IPS-18c (cell line): ENCODE data around the gene CD1D.
"Not testable (repeated sequence)": the region's sequence is repeated elsewhere in the genome, so short reads cannot be mapped to it uniquely, and the experiment has no call there.

Source experiments
- H3K4me3 ChIP-seq: 2 replicates; pipeline ENCODE4 v1.7.0; 2013; ENCODE audit warnings: low read depth, mild to moderate bottlenecking, low read length, moderate library complexity; ENCODE audit not compliant: insufficient read depth
- H3K9me3 ChIP-seq: one replicate; pipeline ENCODE4 v1.6.1; 2013; ENCODE audit warnings: mild to moderate bottlenecking, low read length, moderate library complexity; ENCODE audit not compliant: control insufficient read depth, insufficient read depth

CD1D gene

DNA sequence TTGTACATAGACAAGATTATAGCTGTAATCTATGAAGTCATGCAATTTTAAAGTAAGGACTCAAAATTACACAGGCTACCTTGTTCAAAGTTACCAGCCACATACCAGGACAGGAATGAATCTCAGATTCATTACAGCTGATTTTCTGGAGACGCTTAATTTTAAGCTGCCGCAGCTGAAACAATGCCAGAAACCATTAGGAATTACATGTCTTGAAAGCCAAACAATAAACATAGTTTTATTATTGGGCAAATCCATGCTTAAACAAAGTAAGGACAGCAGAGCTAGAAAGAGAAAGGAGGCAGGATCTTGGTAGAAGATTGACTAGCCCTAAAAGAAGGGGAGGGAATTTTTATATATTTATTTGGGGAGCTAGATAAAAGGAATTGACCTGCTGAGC lies 19.2 kb upstream of the CD1D start:
- Histone ChIP-seq H3K9me3 (no peaks in the 10 kb centered on the region), H3K4me3 (no peak overlapping the region)

DNA sequence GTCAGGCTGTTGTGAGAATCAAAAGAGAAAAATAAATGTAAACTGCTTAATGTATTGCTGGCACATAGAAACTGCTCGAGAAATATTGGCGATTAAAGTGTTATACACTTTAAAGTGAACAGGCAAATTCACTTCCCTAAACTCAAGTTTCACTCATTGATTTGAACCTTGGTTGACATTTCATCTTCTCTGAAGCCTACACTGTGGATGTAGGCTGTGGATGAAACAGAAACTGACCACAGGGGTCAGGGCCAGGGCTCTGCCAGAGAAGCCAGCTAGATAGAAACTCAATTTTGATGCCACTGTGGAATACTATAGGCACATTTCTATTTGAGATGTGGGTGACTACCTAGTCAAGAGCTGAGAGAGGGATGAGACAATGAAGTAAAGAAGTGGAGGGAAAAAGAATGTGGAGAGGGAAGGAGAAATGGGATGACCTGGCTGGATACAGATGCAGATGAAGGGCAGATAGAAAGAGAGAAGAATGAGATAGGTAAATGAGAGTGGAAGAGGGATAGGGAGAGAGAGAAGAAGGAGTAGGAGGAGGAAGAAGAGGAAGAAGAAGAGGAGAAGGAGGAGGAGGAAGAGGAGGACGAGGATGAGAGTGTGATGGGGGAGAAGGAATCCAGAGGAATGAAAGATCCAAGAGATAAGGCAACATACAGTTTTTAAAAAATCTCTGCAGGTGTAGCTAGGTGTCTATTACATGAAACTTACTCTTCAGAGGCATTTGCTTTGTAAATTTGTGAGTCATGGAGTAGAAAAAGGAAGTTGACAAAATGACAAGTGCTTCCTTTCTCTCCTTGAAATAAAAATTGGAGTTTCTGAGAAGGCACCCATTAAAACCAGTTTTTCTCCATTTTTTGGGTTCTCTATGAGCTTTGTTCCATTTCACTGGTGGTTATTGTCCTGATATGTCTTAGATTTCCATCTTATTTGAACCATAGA lies 17.4 kb upstream of the CD1D start:
- H3K4me3 ChIP-seq: no peak overlapping the region
- no peaks in the 10 kb centered on the region for H3K9me3 ChIP-seq

DNA sequence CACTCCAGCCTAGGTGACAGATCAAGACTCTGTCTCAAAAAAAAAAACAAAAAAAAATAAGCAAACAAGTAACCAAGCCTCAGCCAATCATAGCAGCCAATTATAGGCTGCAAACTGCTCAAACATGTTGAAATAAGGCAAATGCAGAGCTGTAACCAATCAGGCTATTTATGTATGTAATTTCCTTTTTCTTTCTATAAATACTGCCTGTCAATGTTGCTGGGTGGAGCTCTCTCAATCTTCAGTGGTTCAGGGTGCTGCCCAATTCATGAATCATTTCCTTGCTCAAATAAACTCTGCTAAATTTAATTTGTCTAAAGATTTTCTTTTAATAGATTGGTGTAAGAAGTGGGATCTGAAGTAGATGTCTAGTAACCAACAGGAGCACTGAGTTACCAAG lies 11.6 kb upstream of the CD1D start:
- H3K9me3 ChIP-seq: no peaks in the 10 kb centered on the region
- H3K4me3 ChIP-seq: no peak overlapping the region

DNA sequence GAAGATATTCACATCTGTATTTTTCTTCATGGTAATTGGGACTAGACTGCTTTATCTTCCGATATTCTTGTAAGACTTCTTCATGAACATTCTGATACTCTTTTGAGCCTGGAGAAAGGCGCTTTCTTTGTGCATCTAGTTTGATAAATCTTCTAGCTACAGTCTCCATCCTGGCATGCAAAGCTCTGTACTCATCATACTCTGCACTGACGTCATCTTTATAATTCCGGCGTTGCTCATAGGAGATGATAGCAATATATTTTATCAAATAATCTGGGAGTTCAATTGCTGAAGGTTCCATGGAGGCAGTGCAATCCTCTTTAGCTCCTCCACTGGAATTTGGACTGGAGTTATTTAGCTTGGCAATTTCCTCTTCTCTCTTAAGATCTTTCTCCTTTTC lies 4.8 kb upstream of the CD1D start:
- H3K9me3 ChIP-seq, H3K4me3 ChIP-seq: not testable (repeated sequence)

DNA sequence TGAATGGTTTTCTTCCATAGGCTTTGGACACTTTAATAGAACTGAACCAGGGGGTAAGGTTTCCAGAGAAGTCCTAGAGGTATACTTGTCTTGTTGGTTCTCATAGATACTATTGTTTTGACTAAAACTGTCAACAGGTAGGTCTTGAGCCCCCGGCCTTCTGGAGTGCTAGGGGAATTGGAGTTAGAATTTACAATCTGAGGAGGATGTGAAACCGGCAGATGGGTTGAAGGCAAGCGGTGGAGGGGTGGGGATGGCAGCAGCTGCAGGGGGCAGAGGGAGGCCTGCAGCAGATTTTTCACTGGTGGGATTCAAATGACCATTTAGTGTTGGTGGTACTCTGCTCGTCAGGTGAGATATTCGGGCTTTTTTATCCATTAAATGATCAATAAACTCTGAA lies 4.3 kb upstream of the CD1D start:
- Histone ChIP-seq H3K4me3 (no peak overlapping the region), H3K9me3 (no peaks in the 10 kb centered on the region)

DNA sequence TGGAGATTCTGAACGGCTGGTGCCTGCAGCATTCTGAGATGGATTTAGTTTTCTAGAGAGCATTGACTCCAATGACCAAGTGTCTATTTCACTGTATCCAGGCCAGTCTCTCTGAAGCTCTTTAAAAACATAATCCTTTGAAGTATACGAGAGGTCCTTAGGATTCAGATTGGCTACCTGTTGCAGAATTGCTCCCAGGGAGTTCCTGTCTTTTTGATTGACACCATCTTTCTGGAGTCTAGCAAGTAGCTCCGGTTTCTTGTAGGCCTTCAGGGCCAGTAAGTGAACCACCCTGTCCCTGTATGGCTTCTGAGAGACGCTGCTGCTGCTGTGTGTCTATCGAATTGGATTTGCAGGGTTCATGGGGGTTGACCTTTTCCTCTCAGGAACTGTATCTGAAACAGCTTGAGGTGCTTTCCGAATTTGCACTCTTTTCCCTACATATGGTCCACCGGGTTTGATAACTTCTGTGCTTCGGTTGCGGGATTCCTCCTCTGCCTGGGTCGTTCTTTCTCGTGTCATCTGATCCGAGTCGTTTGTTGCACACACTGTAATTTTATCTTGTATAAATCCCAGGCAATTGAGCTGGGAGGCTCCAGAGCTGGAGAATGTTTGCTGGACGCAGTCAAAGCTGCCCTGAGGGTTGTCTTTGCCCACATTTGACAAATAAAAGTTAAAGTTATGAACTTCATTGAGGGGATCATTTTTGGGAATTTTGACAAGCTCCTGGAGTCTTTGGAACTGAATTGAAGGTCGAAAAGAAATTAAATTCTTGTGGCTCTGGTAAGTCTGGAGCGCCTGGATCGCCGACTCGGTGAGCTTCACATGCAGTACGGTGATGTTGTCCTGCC lies 3.6 kb upstream of the CD1D start:
- H3K4me3 ChIP-seq: peak overlapping the region; percentile 49; the same call in 1 of the 2 replicates
- not testable (repeated sequence) for H3K9me3 ChIP-seq

DNA sequence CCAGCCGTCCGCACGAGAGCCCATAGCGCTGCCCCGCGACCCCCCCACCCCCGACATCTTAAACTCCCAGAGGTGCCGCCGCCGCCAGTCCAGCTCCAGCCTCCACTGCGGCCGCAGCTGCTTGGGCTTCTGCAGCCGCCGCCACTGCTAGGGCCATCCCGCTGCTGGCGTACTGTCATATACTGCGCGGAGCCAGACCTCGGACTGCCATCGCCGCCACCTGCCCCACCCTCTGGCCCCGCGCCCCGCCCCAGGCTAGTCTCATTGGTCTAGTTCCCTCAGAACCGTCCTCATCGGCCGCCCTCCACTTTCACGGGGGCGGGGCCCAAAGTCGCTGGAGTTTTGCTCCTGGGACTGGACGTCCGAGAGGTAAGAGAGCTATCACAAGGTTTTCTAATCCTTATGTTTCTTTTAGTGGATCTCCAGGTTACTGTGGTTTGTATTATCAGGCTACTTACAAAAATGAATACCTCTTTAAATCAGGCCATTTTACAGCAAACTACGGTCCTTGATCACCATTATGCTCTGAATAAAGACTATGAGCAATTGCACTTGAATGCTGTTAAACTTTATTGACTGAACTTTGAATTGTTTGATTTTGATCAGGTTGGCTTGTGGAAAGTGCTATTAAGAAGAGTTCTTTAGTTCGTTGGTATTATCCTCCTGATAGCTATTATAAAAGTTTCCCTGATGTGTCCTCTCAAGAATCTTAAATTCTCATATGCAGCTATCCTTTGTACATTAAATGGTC lies 2.8 kb upstream of the CD1D start:
- peak overlapping the region; percentile 49; the same call in 1 of the 2 replicates for H3K4me3 ChIP-seq
- no peaks in the 10 kb centered on the region for H3K9me3 ChIP-seq

DNA sequence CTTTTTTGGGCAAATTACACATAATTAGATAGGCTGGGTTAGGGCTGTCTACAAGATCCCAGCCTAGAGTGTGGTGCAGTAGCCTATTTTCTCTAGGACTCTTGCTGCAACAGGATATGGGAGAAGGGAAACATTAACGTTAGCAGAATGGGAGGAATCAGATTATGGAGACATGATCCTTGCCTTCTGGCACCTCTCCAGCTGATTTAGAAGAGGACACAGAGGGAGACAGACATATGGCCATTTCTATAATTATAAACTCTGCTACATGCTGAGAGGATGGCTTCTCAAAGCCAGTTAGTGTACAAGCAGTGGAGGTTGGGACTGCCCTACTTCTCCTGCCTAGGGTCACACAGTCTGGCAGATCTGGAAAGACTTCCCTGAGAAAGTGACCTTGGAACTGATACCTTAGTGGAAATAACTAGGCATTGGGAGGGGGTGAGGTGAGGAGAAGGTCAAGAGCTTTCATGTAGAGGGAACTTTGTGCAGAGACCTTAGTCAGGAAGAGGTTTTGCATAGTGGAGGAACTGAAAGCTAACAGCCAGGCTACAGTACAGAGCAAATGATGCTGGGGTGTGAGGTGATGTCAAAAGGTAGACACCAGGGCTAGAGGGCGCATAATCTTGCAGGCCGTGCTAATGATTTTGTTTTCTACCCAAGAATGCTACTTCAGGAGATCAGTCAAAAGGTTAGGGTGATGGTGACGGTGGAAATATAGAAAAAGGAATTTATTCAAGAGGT lies 1.2 kb upstream of the CD1D start:
- H3K9me3 ChIP-seq: no peaks in the 10 kb centered on the region
- H3K4me3 ChIP-seq: no peak overlapping the region

DNA sequence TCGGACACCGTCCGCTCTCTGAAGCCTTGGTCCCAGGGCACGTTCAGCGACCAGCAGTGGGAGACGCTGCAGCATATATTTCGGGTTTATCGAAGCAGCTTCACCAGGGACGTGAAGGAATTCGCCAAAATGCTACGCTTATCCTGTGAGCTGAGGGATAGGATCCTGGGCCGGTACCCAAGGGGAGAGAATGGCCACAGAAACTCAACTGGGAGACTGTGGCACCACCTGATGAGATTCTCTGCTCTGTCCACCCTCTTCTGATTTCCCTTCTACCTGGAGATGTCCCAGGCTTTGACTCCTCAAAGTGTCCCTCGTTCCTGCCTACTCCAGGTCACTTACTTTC lies 855 bp downstream of the CD1D start:
- Histone ChIP-seq H3K4me3 (peak overlapping the region; percentile 77), H3K9me3 (no peaks in the 10 kb centered on the region)

DNA sequence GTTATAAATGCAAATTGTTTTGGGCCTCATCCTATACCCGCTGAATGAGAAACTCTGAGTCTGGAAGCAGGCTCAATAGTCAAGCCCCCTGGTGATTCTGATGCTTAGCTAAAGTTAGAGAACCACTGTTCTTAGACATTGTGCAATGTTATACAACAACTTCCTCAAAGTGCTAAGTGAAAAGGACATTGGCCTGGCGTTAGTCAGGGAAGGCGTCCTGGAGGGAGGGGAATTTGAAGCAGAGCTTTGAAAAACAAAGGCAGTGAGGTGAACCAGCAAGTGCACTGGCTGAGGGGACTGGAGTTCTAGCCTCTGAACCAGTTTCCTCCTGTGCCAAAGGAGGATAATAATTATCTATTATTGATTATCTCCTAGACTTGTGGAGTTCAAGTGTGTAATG lies 5.1 kb downstream of the CD1D start:
- Histone ChIP-seq H3K4me3 (no peak overlapping the region), H3K9me3 (no peaks in the 10 kb centered on the region)

DNA sequence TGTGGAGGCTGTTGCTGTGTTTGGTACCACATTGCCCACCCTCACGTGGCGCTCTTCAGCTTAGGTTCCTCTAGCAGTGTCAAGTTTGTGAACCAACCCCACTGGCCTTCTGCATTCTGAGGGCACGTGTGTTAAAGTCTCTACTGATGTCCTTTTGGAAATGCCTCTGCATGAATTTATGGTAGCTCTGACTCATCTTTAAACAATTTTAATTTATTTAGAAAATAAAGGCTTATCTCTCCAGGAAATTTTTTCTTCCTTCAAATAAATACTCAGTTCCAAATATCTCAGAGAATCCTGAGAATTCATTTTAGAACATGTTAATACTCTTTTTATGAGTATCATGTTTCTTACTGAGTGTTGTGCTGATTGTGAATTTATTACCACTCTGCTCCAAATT lies 5.5 kb downstream of the CD1D start:
- H3K4me3 ChIP-seq: no peak overlapping the region
- H3K9me3 ChIP-seq: no peaks in the 10 kb centered on the region

DNA sequence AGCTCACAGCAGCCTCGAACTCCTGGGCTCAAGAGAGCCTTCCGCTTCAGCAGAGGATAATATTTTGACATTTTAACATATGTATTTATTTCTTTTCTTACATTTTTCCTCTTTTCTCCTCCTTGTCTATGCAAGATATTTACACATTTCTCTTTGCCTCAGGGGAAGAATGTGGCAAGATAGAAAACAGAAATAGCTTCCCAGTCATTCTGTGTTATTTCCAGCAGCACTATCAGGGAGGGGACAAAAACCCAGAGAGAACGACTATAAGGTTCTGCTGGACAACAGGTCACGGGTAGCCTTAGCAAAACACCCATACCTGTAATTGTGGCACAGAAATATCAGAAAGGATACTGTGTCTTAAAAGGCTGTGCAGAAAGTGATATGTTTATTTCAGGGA lies 7.9 kb downstream of the CD1D start:
- H3K9me3 ChIP-seq: no peaks in the 10 kb centered on the region
- no peak overlapping the region for H3K4me3 ChIP-seq

DNA sequence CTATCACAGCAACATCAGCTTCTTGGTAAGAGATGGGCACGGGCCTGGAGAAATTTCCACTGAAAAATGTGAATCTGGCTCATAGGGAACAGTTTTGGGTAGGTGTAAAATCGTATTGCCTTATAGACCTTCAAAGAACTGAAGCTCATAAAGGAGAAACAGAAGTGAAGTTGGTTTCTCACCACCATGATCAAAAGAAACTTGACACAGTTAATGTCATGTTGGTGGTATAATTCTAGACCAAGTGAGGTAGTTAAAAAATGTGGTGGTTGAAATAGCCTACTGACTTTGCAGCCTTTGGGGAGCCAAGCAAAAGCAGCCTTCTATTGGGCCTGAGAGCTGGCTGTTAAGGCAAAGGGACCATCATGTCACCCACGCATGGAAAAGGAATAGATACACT lies 8.9 kb downstream of the CD1D start:
- Histone ChIP-seq H3K9me3 (no peaks in the 10 kb centered on the region), H3K4me3 (no peak overlapping the region)

DNA sequence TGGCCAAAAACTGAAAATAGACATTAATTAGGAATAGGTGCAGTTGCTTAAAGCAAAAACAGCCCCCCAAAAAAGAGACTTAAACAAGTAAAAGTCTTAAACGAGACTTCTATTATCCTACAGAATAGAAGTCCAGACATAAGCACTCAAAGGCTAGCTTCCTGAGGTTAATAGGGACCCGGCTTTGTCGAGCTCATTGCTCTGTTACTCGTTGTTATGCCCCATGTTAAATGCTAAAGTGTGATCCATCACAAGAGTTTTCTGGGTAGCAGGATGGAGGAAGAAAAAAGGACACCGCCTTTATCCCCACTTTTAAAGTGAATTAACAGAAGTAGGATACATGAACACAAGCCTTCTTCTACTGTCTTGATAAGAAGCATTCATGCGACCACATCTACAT lies 10.6 kb downstream of the CD1D start:
- no peak overlapping the region for H3K4me3 ChIP-seq
- H3K9me3 ChIP-seq: no peaks in the 10 kb centered on the region

DNA sequence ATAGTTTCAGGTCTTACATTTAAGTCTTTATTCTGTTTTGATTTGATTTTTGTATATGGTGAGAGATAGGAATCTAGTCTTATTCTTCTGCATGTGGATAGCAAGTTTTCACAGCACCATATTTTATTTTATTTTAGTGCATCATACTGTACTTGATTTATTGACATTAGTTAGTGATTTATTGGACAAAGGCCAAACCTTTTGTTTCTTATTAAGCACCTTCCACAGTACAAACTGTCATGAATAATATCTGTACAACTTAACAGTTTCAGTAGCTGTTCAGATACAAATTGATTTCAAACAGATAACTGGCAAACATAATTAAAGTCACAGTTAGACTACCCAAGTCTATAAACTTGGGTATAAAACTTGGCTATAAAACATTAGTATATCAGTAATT lies 15.8 kb downstream of the CD1D start:
- Histone ChIP-seq H3K9me3 (no peaks in the 10 kb centered on the region), H3K4me3 (no peak overlapping the region)

DNA sequence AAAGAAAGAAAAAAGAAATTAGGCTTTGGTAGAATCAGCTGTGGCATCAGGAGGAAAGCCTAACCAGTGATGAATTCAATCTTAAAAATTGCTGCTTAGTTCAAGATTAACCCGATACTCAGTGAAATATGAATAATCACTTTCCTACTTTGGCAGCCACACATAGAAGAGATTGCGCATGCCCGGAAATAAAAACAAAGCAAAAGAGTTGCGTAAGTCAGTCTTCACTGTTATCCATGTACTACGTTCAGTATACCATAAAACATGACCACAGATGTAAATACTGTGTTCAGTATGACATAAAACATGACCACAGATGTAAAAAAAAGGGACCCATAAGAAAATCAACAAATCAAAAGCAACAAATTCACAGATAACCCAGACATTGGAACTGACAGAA lies 19.2 kb downstream of the CD1D start:
- Histone ChIP-seq H3K4me3 (no peak overlapping the region), H3K9me3 (no peaks in the 10 kb centered on the region)

DNA sequence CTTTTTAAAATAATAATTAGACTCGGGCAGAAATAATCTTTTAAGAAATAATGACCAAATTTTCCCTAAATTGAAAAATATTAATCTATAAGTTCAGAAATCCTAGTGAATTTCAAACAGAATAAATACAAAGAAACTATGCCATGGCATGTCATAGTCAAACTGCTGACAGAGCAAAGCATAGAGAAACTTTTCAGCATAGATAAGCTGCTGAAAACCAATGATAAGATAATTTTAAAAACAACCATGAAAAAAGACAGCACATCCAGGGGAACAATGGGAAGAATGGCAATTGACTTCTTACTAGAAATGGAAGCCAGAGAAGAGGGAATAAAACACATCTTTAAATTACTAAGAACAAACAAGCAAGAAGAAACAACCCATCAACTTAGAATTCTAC lies 19.8 kb downstream of the CD1D start:
- Histone ChIP-seq H3K4me3 (no peak overlapping the region), H3K9me3 (no peaks in the 10 kb centered on the region)
